ENCODE results near the gene UBE2D2. TPM values are rescaled to one million over a fixed set of nuclear protein-coding genes. Genes with fewer than 3 reads are reported as not detected.

The UBE2D2 gene
- polyA plus RNA-seq, 2 of the 4 experiments (the other 2 are of a cell fraction) = 74.8 to 115 TPM

DNA sequence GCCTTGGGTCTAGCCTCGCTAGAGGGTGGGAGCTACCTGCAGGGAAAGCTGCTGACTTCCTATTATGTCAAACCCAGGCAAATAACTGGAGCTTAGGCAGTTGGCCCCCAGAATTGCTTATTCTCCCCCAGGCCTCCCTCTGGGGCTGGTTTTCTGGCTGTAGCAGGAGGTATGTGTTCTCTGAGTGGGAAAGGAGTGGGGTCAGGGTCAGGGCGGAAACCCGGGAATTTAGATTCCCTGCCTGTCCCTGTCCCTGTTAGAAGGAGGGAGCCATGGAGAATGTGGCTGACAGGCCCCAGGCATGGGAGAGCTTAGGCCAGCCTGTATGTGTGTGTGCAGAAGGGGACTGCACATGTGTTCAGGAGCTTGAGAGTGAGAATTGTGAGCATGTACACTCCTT is 73.4 kb downstream of the UBE2D2 start:
- no peak for FAIRE-seq
- H3K4me1 ChIP-seq = peaks cover 49% of the 10 kb centered on the region
- WGBS (ENCODE audit: missing lambda C conversion rate) = 92% methylated on average over 3 of the region's 3 CpGs

GRCh38 chr5:139635191-139635590 is 74.1 kb downstream of the UBE2D2 start:
- CTCF ChIA-PET = interaction anchor here (0.9 to 16.1 kb wide), 21 partner anchors 8 to 209 kb away, joined by 3 to 267 read pairs (median 6); partner anchors contain the start of gene CXXC5

More for the DNA sequence above, 73.4 kb downstream of the UBE2D2 start:
- H3K4me3 ChIP-seq = no peak overlapping the region
- no peak overlapping the region for H3K27ac ChIP-seq
- ATAC-seq (no peak), DNase-seq (ENCODE audit: low read depth in 1 of 2, low spot score in 1 of 2) (no peak)
- ChIA-PET CTCF (interaction anchor here (0.9 to 16.1 kb wide), 25 partner anchors 8 to 214 kb away, joined by 3 to 267 read pairs (median 11); partner anchors contain the start of gene CXXC5), POLR2A (interaction anchor here (0.5 to 1.7 kb wide), 3 partner anchors 10 to 64 kb away, joined by 3 to 5 read pairs (median 5); no protein-coding TSS in a partner anchor)
- H3K9me3 ChIP-seq = no peaks in the 10 kb centered on the region
- TF ChIP-seq NPAS2 (CRISPR knock-in tag; IDR thresholded peaks at IDR 0.05; ENCODE audit: borderline replicate concordance) (no peak), TFCP2L1 (CRISPR knock-in tag; IDR thresholded peaks at IDR 0.05) (no peak), RCOR1 (IDR thresholded peaks at IDR 0.05; ENCODE audit: low read depth, low read length) (no peak), RAD21 (conservative IDR thresholded peaks at IDR 0.05 in 1 of 2, IDR thresholded peaks at IDR 0.05 in 1 of 2) (no peak), CTCF (IDR thresholded peaks at IDR 0.05) (no peak), HEYL (CRISPR knock-in tag; IDR thresholded peaks at IDR 0.05) (no peak), HOXB5 (CRISPR knock-in tag; IDR thresholded peaks at IDR 0.05) (no peak), ZSCAN20 (CRISPR knock-in tag; IDR thresholded peaks at IDR 0.05) (no peak), GATA3 (IDR thresholded peaks at IDR 0.05; ENCODE audit: borderline replicate concordance) (no peak), FOSL2 (IDR thresholded peaks at IDR 0.05) (no peak), FOSL2 (CRISPR knock-in tag; IDR thresholded peaks at IDR 0.05) (no peak), CHD2 (IDR thresholded peaks at IDR 0.05; ENCODE audit: low read length, partially characterized antibody) (no peak), MAZ (IDR thresholded peaks at IDR 0.05; ENCODE audit: borderline replicate concordance, low read depth, low read length) (no peak), CBX2 (IDR thresholded peaks at IDR 0.05; ENCODE audit: borderline replicate concordance, low read depth) (no peak)
- TF ChIP-seq, protein P1, sequence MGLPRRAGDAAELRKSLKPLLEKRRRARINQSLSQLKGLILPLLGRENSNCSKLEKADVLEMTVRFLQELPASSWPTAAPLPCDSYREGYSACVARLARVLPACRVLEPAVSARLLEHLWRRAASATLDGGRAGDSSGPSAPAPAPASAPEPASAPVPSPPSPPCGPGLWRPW (IDR thresholded peaks at IDR 0.05) = no peak
- no peak overlapping the region for H3K4me2 ChIP-seq

More at GRCh38 chr5:139635191-139635590, 74.1 kb downstream of the UBE2D2 start:
- TF ChIP-seq NPAS2 (CRISPR knock-in tag; IDR thresholded peaks at IDR 0.05; ENCODE audit: borderline replicate concordance) = no peak
- TF ChIP-seq, protein P2, sequence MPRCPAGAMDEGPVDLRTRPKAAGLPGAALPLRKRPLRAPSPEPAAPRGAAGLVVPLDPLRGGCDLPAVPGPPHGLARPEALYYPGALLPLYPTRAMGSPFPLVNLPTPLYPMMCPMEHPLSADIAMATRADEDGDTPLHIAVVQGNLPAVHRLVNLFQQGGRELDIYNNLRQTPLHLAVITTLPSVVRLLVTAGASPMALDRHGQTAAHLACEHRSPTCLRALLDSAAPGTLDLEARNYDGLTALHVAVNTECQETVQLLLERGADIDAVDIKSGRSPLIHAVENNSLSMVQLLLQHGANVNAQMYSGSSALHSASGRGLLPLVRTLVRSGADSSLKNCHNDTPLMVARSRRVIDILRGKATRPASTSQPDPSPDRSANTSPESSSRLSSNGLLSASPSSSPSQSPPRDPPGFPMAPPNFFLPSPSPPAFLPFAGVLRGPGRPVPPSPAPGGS (IDR thresholded peaks at IDR 0.05) = no peak
- no peak for TF ChIP-seq HMGXB4 (CRISPR knock-in tag; IDR thresholded peaks at IDR 0.05; ENCODE audit: borderline replicate concordance)
- TF ChIP-seq KDM5A (IDR thresholded peaks at IDR 0.05) = no peak
- no peak for TF ChIP-seq EHMT2 (IDR thresholded peaks at IDR 0.05; ENCODE audit: low read depth)
- TF ChIP-seq, protein P3, sequence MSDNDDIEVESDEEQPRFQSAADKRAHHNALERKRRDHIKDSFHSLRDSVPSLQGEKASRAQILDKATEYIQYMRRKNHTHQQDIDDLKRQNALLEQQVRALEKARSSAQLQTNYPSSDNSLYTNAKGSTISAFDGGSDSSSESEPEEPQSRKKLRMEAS (IDR thresholded peaks at IDR 0.05) = no peak
- Histone ChIP-seq H3K27ac (peak overlapping the region in 1 of 2 experiments; percentile 71; a peak in 3 of 6 replicates), H3K4me2 (0 out of 3 replicates have a peak overlapping the region, but pooled peaks have one; percentile 66), H3K4me3 (no peak overlapping the region), H3K9me3 (no peaks in the 10 kb centered on the region), H3K4me1 (peaks cover 55% of the 10 kb centered on the region)
- 18% methylated on average over 1 of the region's 1 CpG for WGBS (ENCODE audit: missing lambda C conversion rate)
- FAIRE-seq (no peak), DNase-seq (ENCODE audit: low read depth in 1 of 2, low spot score in 1 of 2) (no peak), ATAC-seq (no peak)
- POLR2A ChIA-PET = interaction anchor here (1.6 to 1.7 kb wide), 2 partner anchors 10 to 16 kb away, joined by 5 read pairs; no protein-coding TSS in a partner anchor
